IMR-90 (cell line): ENCODE measurements around the gene SLC28A3. TPM values are rescaled to one million over a fixed set of nuclear protein-coding genes. Genes with fewer than 3 reads are reported as not detected.

Experiments used
- ATAC-seq: fragments of 200-7000 bp; cut with Tn5 transposase; 2 replicates; pipeline ENCODE4 v1.9.1; 2020; ENCODE audit warnings: low read depth, mild to moderate bottlenecking, moderate library complexity
- BruUV-seq: library from RNA; stranded (reverse); fragments of 400-500 nt; replicated peaks from 2 replicates; lab custom pipeline; 2021; lab: Mats Ljungman, UMichigan
- CTCF ChIA-PET: fragments of 300-600 bp; formaldehyde crosslinking; extraction: SDS; loops from one replicate; lab custom pipeline; 2021; ENCODE audit warnings: antibody characterized with exemption; lab: Yijun Ruan, JAX
- POLR2A ChIA-PET: fragments of 300-600 bp; sonication (Branson Sonifier 250); formaldehyde crosslinking; loops from one replicate; lab custom pipeline; 2022; ENCODE audit warnings: antibody characterized with exemption; ENCODE audit not compliant: unreplicated experiment; lab: Charles Lee
- DNase-seq: peaks from one replicate; pipeline ENCODE4 v3.0.0; 2013
- H2AFZ ChIP-seq: replicated peaks from 2 replicates; pipeline ENCODE3; 2013; ENCODE audit warnings: low read length, mild to moderate bottlenecking; ENCODE audit not compliant: poor library complexity
- H2AK5ac ChIP-seq: 2 replicates; pipeline ENCODE4 v1.6.1; 2013; ENCODE audit warnings: low read depth, low read length, inconsistent platforms
- H2AK9ac ChIP-seq: replicated peaks from 2 replicates; pipeline ENCODE3; 2013; ENCODE audit warnings: mild to moderate bottlenecking, low read depth, low read length, moderate library complexity; ENCODE audit not compliant: poor library complexity
- H2BK120ac ChIP-seq: 2 replicates; pipeline ENCODE4 v1.6.1; 2013; ENCODE audit warnings: low read depth, low read length, inconsistent platforms
- H2BK15ac ChIP-seq: 3 replicates; pipeline ENCODE4 v1.6.1; 2013; ENCODE audit warnings: low read depth, low read length, inconsistent platforms
- H2BK20ac ChIP-seq: 2 replicates; pipeline ENCODE4 v1.6.1; 2013; ENCODE audit warnings: low read depth, mild to moderate bottlenecking, inconsistent platforms, low read length, moderate library complexity
- H2BK5ac ChIP-seq: 2 replicates; pipeline ENCODE4 v1.6.1; 2013; ENCODE audit warnings: mild to moderate bottlenecking, low read depth, low read length, inconsistent platforms; ENCODE audit not compliant: poor library complexity, severe bottlenecking
- H3K14ac ChIP-seq: replicated peaks from 2 replicates; pipeline ENCODE4 v1.6.1; 2013; ENCODE audit warnings: low read depth, low read length, inconsistent platforms
- H3K18ac ChIP-seq: 2 replicates; pipeline ENCODE4 v1.6.1; 2013; ENCODE audit warnings: low read depth, low read length, control low read depth
- H3K23ac ChIP-seq: 2 replicates; pipeline ENCODE4 v1.6.1; 2013; ENCODE audit warnings: low read depth, low read length, inconsistent platforms
- H3K27ac ChIP-seq: 2 replicates; pipeline ENCODE4 v1.5.1; 2013; ENCODE audit warnings: mild to moderate bottlenecking, control low read depth, low read length; ENCODE audit not compliant: insufficient read depth
- H3K27me3 ChIP-seq: 2 replicates; pipeline ENCODE4 v1.6.1; 2013; ENCODE audit warnings: low read length; ENCODE audit not compliant: control insufficient read depth, insufficient read depth
- H3K36me3 ChIP-seq: 2 replicates; pipeline ENCODE4 v1.6.1; 2013; ENCODE audit warnings: low read length, mixed read lengths; ENCODE audit not compliant: control insufficient read depth, insufficient read depth
- H3K4ac ChIP-seq: 2 replicates; pipeline ENCODE4 v1.6.1; 2013; ENCODE audit warnings: low read depth, low read length, inconsistent platforms
- H3K4me1 ChIP-seq: 2 replicates; pipeline ENCODE4 v1.6.1; 2013; ENCODE audit warnings: low read length, mixed read lengths; ENCODE audit not compliant: control insufficient read depth, insufficient read depth
- H3K4me2 ChIP-seq: 2 replicates; pipeline ENCODE4 v1.6.1; 2013; ENCODE audit warnings: low read depth, mild to moderate bottlenecking, control low read depth, low read length, moderate library complexity
- H3K4me3 ChIP-seq: 2 replicates; pipeline ENCODE4 v1.5.1; 2013; ENCODE audit warnings: low read depth, mild to moderate bottlenecking, control low read depth, low read length, moderate library complexity; ENCODE audit not compliant: insufficient read depth
- H3K56ac ChIP-seq: 2 replicates; pipeline ENCODE4 v1.6.1; 2013; ENCODE audit warnings: low read length, inconsistent platforms; ENCODE audit not compliant: insufficient read depth; ENCODE audit errors: extremely low read depth
- H3K79me1 ChIP-seq, 2 experiments: 2 replicates each; pipeline ENCODE4 v1.6.1; 2013; ENCODE audit warnings: low read length in 2 of 2, inconsistent platforms in 1 of 2, low read depth in 1 of 2
- H3K9ac ChIP-seq: 2 replicates; pipeline ENCODE4 v1.6.1; 2013; ENCODE audit warnings: low read depth, low read length, control low read depth
- H3K9me1 ChIP-seq: 2 replicates; pipeline ENCODE4 v1.6.1; 2013; ENCODE audit warnings: low read length, inconsistent platforms; ENCODE audit not compliant: insufficient read depth
- H3K9me3 ChIP-seq: 2 replicates; pipeline ENCODE4 v1.6.1; 2013; ENCODE audit warnings: low read length; ENCODE audit not compliant: control insufficient read depth, insufficient read depth
- H4K20me1 ChIP-seq: 2 replicates; pipeline ENCODE4 v1.6.1; 2013; ENCODE audit warnings: low read length, inconsistent platforms; ENCODE audit not compliant: insufficient read depth
- H4K5ac ChIP-seq: 2 replicates; pipeline ENCODE4 v1.6.1; 2013; ENCODE audit warnings: mild to moderate bottlenecking, low read depth, low read length, control low read depth
- H4K8ac ChIP-seq, 2 experiments: 2 replicates each; pipeline ENCODE4 v1.6.1; 2013; ENCODE audit warnings: low read depth in 2 of 2, low read length in 2 of 2, control low read depth in 1 of 2, inconsistent platforms in 1 of 2
- H4K91ac ChIP-seq: 2 replicates; pipeline ENCODE4 v1.6.1; 2013; ENCODE audit warnings: low read depth, low read length, inconsistent platforms; ENCODE audit not compliant: insufficient read depth
- ELK1 ChIP-seq: fragments of 150-350 bp; IDR thresholded peaks from 2 replicates; pipeline ENCODE4 v1.6.1; 2016; ENCODE audit warnings: low read depth, mild to moderate bottlenecking, low read length, moderate library complexity, borderline replicate concordance
- NFE2L2 ChIP-seq: fragments of 150-350 bp; IDR thresholded peaks from 2 replicates; pipeline ENCODE4 v1.6.1; 2016; ENCODE audit warnings: low read depth, mild to moderate bottlenecking, low read length
- POLR2A ChIP-seq: IDR thresholded peaks from 2 replicates; pipeline ENCODE4 v1.6.1; 2012; ENCODE audit warnings: mild to moderate bottlenecking, low read depth, low read length
- USF2 ChIP-seq: fragments of 150-350 bp; IDR thresholded peaks from 2 replicates; pipeline ENCODE4 v1.6.1; 2017; ENCODE audit warnings: mild to moderate bottlenecking, antibody characterized with exemption, low read length, low read depth
- WGBS, 2 experiments: methylation state at CpG; one replicate each; pipeline versions ENCODE4 v1.1.5 to v1.1.7; 2013; ENCODE audit warnings: missing lambda C conversion rate in 2 of 2; ENCODE audit not compliant: insufficient read length in 1 of 2; ENCODE audit errors: extremely low coverage in 2 of 2; 5-methylcytosine and 5-hydroxymethylcytosine counted together
- dilution Hi-C: fragments of 300-500 bp; cut with HindIII; formaldehyde crosslinking; loops from one replicate; pipeline ENCODE4 v1.14.3; 2018; ENCODE audit warnings: low sequenced_read_pairs; ENCODE audit not compliant: unreplicated experiment
- in situ Hi-C: fragments of 300-500 bp; cut with MboI; formaldehyde crosslinking; loops from 3 replicates; pipeline ENCODE4 v1.14.3; 2019; ENCODE audit warnings: low sequenced_read_pairs, inconsistent platforms, mixed read lengths
- intact Hi-C: fragments of 100-400 bp; cut with micrococcal nuclease; formaldehyde crosslinking; loops from 2 replicates; pipeline ENCODE4 v1.10.0; 2022
- polyA plus RNA-seq, 3 experiments: library from polyadenylated mRNA; depleted of rRNA; stranded (reverse); fragments of >200 nt; gene quantifications; 2 replicates each; pipeline ENCODE4 v1.2.3, GENCODE V29; 2012; ENCODE audit warnings: low replicate concordance in 1 of 3
- total RNA-seq: library from RNA; depleted of rRNA; stranded (reverse); fragments of >200 nt; gene quantifications from 2 replicates; pipeline ENCODE4 v1.2.3, GENCODE V29; 2012

The SLC28A3 gene
- total and polyA plus RNA-seq, 2 of the 4 experiments (the other 2 are of a cell fraction): 1.1 to 2.2 TPM

- ATAC-seq: no peak
- Histone ChIP-seq H2BK5ac (no peak overlapping the region), H2AFZ (no peak overlapping the region), H3K14ac (peak overlapping the region; percentile 38; the same call in 1 of the 2 replicates), H3K9ac (no peak overlapping the region), H3K9me3 (no peaks in the 10 kb centered on the region), H3K4me3 (no peak overlapping the region), H2AK5ac (peak overlapping the region; percentile 85; the same call in 1 of the 2 replicates), H3K9me1 (no peaks in the 10 kb centered on the region; the same call in 1 of the 2 replicates), H2BK120ac (peak overlapping the region; percentile 36), H4K91ac (peak overlapping the region; percentile 57; the same call in 1 of the 2 replicates), H4K20me1 (no peaks in the 10 kb centered on the region), H3K18ac (peak overlapping the region; percentile 11; the same call in 1 of the 2 replicates), H2BK20ac (peak overlapping the region; percentile 38; the same call in 1 of the 2 replicates), H4K8ac (peak overlapping the region in 1 of 2 experiments; percentile 36; a peak in 1 of 4 replicates), H3K56ac (no peak overlapping the region), H3K23ac (no peak overlapping the region), H2AK9ac (no peak overlapping the region), H3K36me3 (no peaks in the 10 kb centered on the region), H3K4me1 (peaks cover 15% of the 10 kb centered on the region), H3K27me3 (no peaks in the 10 kb centered on the region), H3K4ac (peak overlapping the region; percentile 18; the same call in 1 of the 2 replicates), H4K5ac (peak overlapping the region; percentile 25; the same call in 1 of the 2 replicates), H3K79me1 (no peaks in the 10 kb centered on the region), H2BK15ac (0 out of 3 replicates have a peak overlapping the region, but pooled peaks have one; percentile 41), H3K4me2 (no peak overlapping the region), H3K27ac (no peak overlapping the region)
- no TSS peak for BruUV-seq
- peak; percentile 52 for DNase-seq
- WGBS, 2 experiments: no CpG with 5 or more reads among the region's 3 CpGs
- intact Hi-C loops (loop anchor here (5.0 kb wide), 1 partner anchor 335 kb away; no protein-coding TSS in a partner anchor), in situ Hi-C loops (no loop called here), dilution Hi-C loops (no loop called here)
- TF ChIP-seq NFE2L2: no peak
- TF ChIP-seq USF2: no peak
- no peak for TF ChIP-seq ELK1
- TF ChIP-seq POLR2A: no peak
- ChIA-PET POLR2A (no interaction called here), CTCF (no interaction called here)
These were observed 38.7 kb downstream of the SLC28A3 start for GRCh38 chr9:84301851-84302250.
